GM23338 (cell line): ENCODE measurements around the gene SCRT2. TPM values are rescaled to one million over a fixed set of nuclear protein-coding genes. Genes with fewer than 3 reads are reported as not detected.
"Not testable (repeated sequence)": the region's sequence is repeated elsewhere in the genome, so short reads cannot be mapped to it uniquely, and the experiment has no call there.

ENCODE experiments used
- ATAC-seq: fragments of 200-7000 bp; cut with Tn5 transposase; 3 replicates; pipeline ENCODE4 v1.9.1; 2020
- DNase-seq: peaks from one replicate; pipeline ENCODE4 v3.0.0-alpha.2; 2015; ENCODE audit warnings: low spot score
- H2AFZ ChIP-seq: fragments of 200-600 bp; sonication (generic); 2 replicates; pipeline ENCODE4 v1.8.0; 2016; ENCODE audit warnings: antibody characterized with exemption, mild to moderate bottlenecking, moderate library complexity
- H3F3A ChIP-seq: fragments of 200-600 bp; sonication (generic); replicated peaks from 2 replicates; pipeline ENCODE4 v1.8.0; 2017; ENCODE audit warnings: antibody characterized with exemption, mixed run types, low read depth
- H3K27ac ChIP-seq: fragments of 200-600 bp; sonication (generic); 2 replicates; pipeline ENCODE4 v1.6.1; 2016; ENCODE audit warnings: low read depth
- H3K27me3 ChIP-seq: fragments of 200-600 bp; sonication (generic); 2 replicates; pipeline ENCODE4 v1.8.0; 2016; ENCODE audit warnings: mild to moderate bottlenecking, mixed run types, moderate library complexity; ENCODE audit not compliant: insufficient read depth
- H3K36me3 ChIP-seq: fragments of 200-600 bp; sonication (generic); 2 replicates; pipeline ENCODE4 v1.8.0; 2016; ENCODE audit warnings: mild to moderate bottlenecking; ENCODE audit not compliant: insufficient read depth
- H3K4me1 ChIP-seq: fragments of 200-600 bp; sonication (generic); 2 replicates; pipeline ENCODE4 v1.8.0; 2016; ENCODE audit warnings: mild to moderate bottlenecking, moderate library complexity; ENCODE audit not compliant: insufficient read depth
- H3K4me2 ChIP-seq: fragments of 200-600 bp; sonication (generic); 2 replicates; pipeline ENCODE4 v1.7.1; 2017; ENCODE audit warnings: mixed run types
- H3K4me3 ChIP-seq: fragments of 200-600 bp; sonication (generic); 2 replicates; pipeline ENCODE4 v1.6.1; 2016; ENCODE audit warnings: mixed run types
- H3K79me2 ChIP-seq: fragments of 200-600 bp; sonication (generic); replicated peaks from 2 replicates; pipeline ENCODE4 v1.8.0; 2017; ENCODE audit warnings: mild to moderate bottlenecking; ENCODE audit not compliant: insufficient read depth
- H3K9me2 ChIP-seq: fragments of 200-600 bp; sonication (generic); 2 replicates; pipeline ENCODE4 v1.8.0; 2017; ENCODE audit not compliant: insufficient read depth
- H4K20me1 ChIP-seq: fragments of 200-600 bp; sonication (generic); replicated peaks from 2 replicates; pipeline ENCODE4 v1.8.0; 2017; ENCODE audit warnings: mild to moderate bottlenecking; ENCODE audit not compliant: insufficient read depth
- H3K27ac Mint-ChIP-seq: 2 replicates; pipeline ENCODE4 v1.8.0; 2020; ENCODE audit warnings: inconsistent platforms, mild to moderate bottlenecking, moderate library complexity, mixed read lengths
- H3K27me3 Mint-ChIP-seq: 3 replicates; pipeline ENCODE4 v1.8.0; 2022; ENCODE audit warnings: low read depth, mild to moderate bottlenecking, moderate library complexity, mixed read lengths, inconsistent platforms; ENCODE audit not compliant: insufficient read depth, poor library complexity
- H3K36me3 Mint-ChIP-seq: 3 replicates; pipeline ENCODE4 v1.8.0; 2021; ENCODE audit warnings: low read depth, mild to moderate bottlenecking, inconsistent platforms, moderate library complexity, mixed read lengths
- H3K4me1 Mint-ChIP-seq: 3 replicates; pipeline ENCODE4 v1.8.0; 2020; ENCODE audit warnings: mild to moderate bottlenecking, inconsistent platforms, mixed read lengths
- H3K4me3 Mint-ChIP-seq: 3 replicates; pipeline ENCODE4 v1.8.0; 2021; ENCODE audit warnings: moderate library complexity, mild to moderate bottlenecking, inconsistent platforms, mixed read lengths
- H3K9me3 Mint-ChIP-seq: 3 replicates; pipeline ENCODE4 v1.8.0; 2020; ENCODE audit warnings: moderate library complexity, mild to moderate bottlenecking, inconsistent platforms, mixed read lengths
- CTCF ChIP-seq, 2 experiments: fragments of 200-600 bp in 1 of 2; sonication (generic) in 1 of 2; conservative IDR thresholded peaks; 2 replicates each; pipeline versions ENCODE4 v1.5.1 to v1.6.1; 2016 to 2017; ENCODE audit warnings: antibody characterized with exemption in 2 of 2, low read depth in 2 of 2, mild to moderate bottlenecking in 2 of 2, moderate library complexity in 1 of 2
- ETS1 ChIP-seq: IDR thresholded peaks from 2 replicates; pipeline ENCODE4 v1.6.1; 2016; ENCODE audit warnings: antibody characterized with exemption
- EZH2 ChIP-seq: fragments of 200-600 bp; sonication (generic); IDR thresholded peaks from one replicate; pipeline ENCODE4 v1.8.0; 2017; ENCODE audit warnings: antibody characterized with exemption, mild to moderate bottlenecking, low read depth; ENCODE audit not compliant: unreplicated experiment
- NANOG ChIP-seq: IDR thresholded peaks from 2 replicates; pipeline ENCODE4 v1.6.1; 2016; ENCODE audit warnings: antibody characterized with exemption, borderline replicate concordance
- REST ChIP-seq: IDR thresholded peaks from one replicate; pipeline ENCODE4 v1.6.1; 2018; ENCODE audit warnings: antibody characterized with exemption; ENCODE audit not compliant: unreplicated experiment
- STAT1 ChIP-seq: IDR thresholded peaks from one replicate; pipeline ENCODE4 v1.6.1; 2016; ENCODE audit warnings: antibody characterized with exemption; ENCODE audit not compliant: unreplicated experiment
- ZNF331 ChIP-seq: fragments of 250-450 bp; sonication (Bioruptor Pico); IDR thresholded peaks from 2 replicates; pipeline ENCODE4 v1.5.0; 2020; ENCODE audit warnings: low read depth, mild to moderate bottlenecking, moderate library complexity
- polyA plus RNA-seq: library from polyadenylated mRNA; unstranded; fragments of >200 nt; fragmentation: Nextera tagmentation; extraction: Ambion mirVana; gene quantifications from 2 replicates; pipeline ENCODE4 v1.2.1, GENCODE V29; 2016
- total RNA-seq: library from RNA; depleted of rRNA; stranded (reverse); fragments of >200 nt; shearing (Covaris generic); gene quantifications from 2 replicates; pipeline ENCODE4 v1.2.3, GENCODE V29; 2014

Gene SCRT2
- total and polyA plus RNA-seq, 2 experiments from 2014 or later, result 0.31 TPM; not detected in 1

- no peak for TF ChIP-seq REST
- no peak for TF ChIP-seq ZNF331 (CRISPR knock-in tag)
- TF ChIP-seq ETS1, result no peak
- TF ChIP-seq STAT1, result no peak
- no peak for TF ChIP-seq CTCF (conservative IDR thresholded peaks at IDR 0.05; ENCODE audit: low read depth in 2 of 2)
Measured at GRCh38 chr20:694496-694895, 18.9 kb upstream of the SCRT2 start (continued).

- H3K79me2 ChIP-seq, H3K27me3 Mint-ChIP-seq, H3F3A ChIP-seq: not testable (repeated sequence)
Measured at GRCh38 chr20:693786-694185, 18.2 kb upstream of the SCRT2 start.

GRCh38 chr20:692044-692443, 16.4 kb upstream of the SCRT2 start:
- Mint-ChIP-seq H3K4me3 (no peak overlapping the region), H3K27me3 (peaks cover 5% of the 10 kb centered on the region), H3K4me1 (peaks cover 16% of the 10 kb centered on the region), H3K36me3 (no peaks in the 10 kb centered on the region), H3K9me3 (no peaks in the 10 kb centered on the region), H3K27ac (no peak overlapping the region)
- no peak for ATAC-seq
- no peak overlapping the region for H3K27ac ChIP-seq
- H3K9me2 ChIP-seq, result no peaks in the 10 kb centered on the region
- DNase-seq, result no peak
- H3K36me3 ChIP-seq, result no peaks in the 10 kb centered on the region
- H3K4me1 ChIP-seq, result peaks cover 6% of the 10 kb centered on the region; the same call in 1 of the 2 replicates
- H4K20me1 ChIP-seq, result no peaks in the 10 kb centered on the region
- no peaks in the 10 kb centered on the region for H3K79me2 ChIP-seq
- H3K4me2 ChIP-seq, result no peak overlapping the region
- no peak overlapping the region for H3K4me3 ChIP-seq
- 0 out of 2 replicates have a peak, but pooled peaks cover 4% of the 10 kb centered on the region for H3F3A ChIP-seq
- H2AFZ ChIP-seq, result no peak overlapping the region
- no peaks in the 10 kb centered on the region for H3K27me3 ChIP-seq
- no peak for TF ChIP-seq EZH2
- TF ChIP-seq ETS1, result no peak
- TF ChIP-seq NANOG, result no peak
- TF ChIP-seq ZNF331 (CRISPR knock-in tag), result no peak

More at GRCh38 chr20:693786-694185, 18.2 kb upstream of the SCRT2 start:
- not testable (repeated sequence) for H3K4me1 ChIP-seq, H3K9me3 Mint-ChIP-seq, ATAC-seq, H3K27ac Mint-ChIP-seq, H3K4me2 ChIP-seq, H3K36me3 ChIP-seq, H3K36me3 Mint-ChIP-seq, H3K27ac ChIP-seq, H3K9me2 ChIP-seq, H3K4me3 ChIP-seq, DNase-seq, H3K4me3 Mint-ChIP-seq, H4K20me1 ChIP-seq, H2AFZ ChIP-seq, H3K27me3 ChIP-seq
- peaks cover 17% of the 10 kb centered on the region for H3K4me1 Mint-ChIP-seq
